Natural killer cell (primary cell): Measurements from ENCODE around the gene RAB3IP. TPM values are rescaled to one million over a fixed set of nuclear protein-coding genes. Genes with fewer than 3 reads are reported as not detected.

Source experiments
- ATAC-seq, 3 donors: fragments of 150-1000 bp in 2 of 3; fragments of 200-7000 bp in 1 of 3; cut with Tn5 transposase; 1 replicate in 1 of 3; 2 replicates in 2 of 3; pipeline ENCODE4 v1.10.0; 2021; ENCODE audit warnings: mild to moderate bottlenecking in 2 of 3, moderate library complexity in 2 of 3
- DNase-seq, 2 donors: peaks; one replicate each; pipeline versions ENCODE4 v3.0.0 to v3.0.0-alpha.2; 2013 to 2021; ENCODE audit warnings: mixed read lengths in 1 of 2
- H3K27ac ChIP-seq: one replicate; pipeline ENCODE4 v1.5.1; 2013; ENCODE audit warnings: mild to moderate bottlenecking, low read length
- H3K27me3 ChIP-seq: one replicate; pipeline ENCODE4 v1.6.1; 2013; ENCODE audit warnings: low read length; ENCODE audit not compliant: control insufficient read depth, insufficient read depth
- H3K36me3 ChIP-seq: one replicate; pipeline ENCODE4 v1.6.1; 2013; ENCODE audit warnings: low read length; ENCODE audit not compliant: control insufficient read depth, insufficient read depth
- H3K4me1 ChIP-seq: one replicate; pipeline ENCODE4 v1.6.1; 2013; ENCODE audit warnings: low read length; ENCODE audit not compliant: control insufficient read depth, insufficient read depth
- H3K4me3 ChIP-seq: one replicate; pipeline ENCODE4 v1.5.1; 2013; ENCODE audit warnings: low read length
- H3K9me3 ChIP-seq: one replicate; pipeline ENCODE4 v1.6.1; 2013; ENCODE audit warnings: low read length; ENCODE audit not compliant: control insufficient read depth, insufficient read depth
- H3K27ac Mint-ChIP-seq, 2 donors: one replicate each; pipeline ENCODE4 v1.8.0; 2022; ENCODE audit warnings: mild to moderate bottlenecking in 2 of 2, mixed read lengths in 2 of 2, moderate library complexity in 1 of 2
- H3K27me3 Mint-ChIP-seq, 2 donors: one replicate each; pipeline ENCODE4 v1.8.0; 2022; ENCODE audit warnings: low read depth in 2 of 2, mixed read lengths in 2 of 2
- H3K36me3 Mint-ChIP-seq: one replicate; pipeline ENCODE4 v1.8.0; 2022; ENCODE audit warnings: mixed read lengths
- H3K4me1 Mint-ChIP-seq, 2 donors: one replicate each; pipeline ENCODE4 v1.8.0; 2022; ENCODE audit warnings: mixed read lengths in 2 of 2
- H3K4me3 Mint-ChIP-seq: one replicate; pipeline ENCODE4 v1.8.0; 2022; ENCODE audit warnings: mild to moderate bottlenecking, moderate library complexity, mixed read lengths
- H3K9me3 Mint-ChIP-seq, 2 donors: one replicate each; pipeline ENCODE4 v1.8.0; 2022; ENCODE audit warnings: mixed read lengths in 2 of 2
- CTCF ChIP-seq: fragments of 200-600 bp; IDR thresholded peaks from one replicate; pipeline ENCODE4 v1.8.0; 2022; ENCODE audit warnings: antibody characterized with exemption
- WGBS: methylation state at CpG from one replicate; pipeline ENCODE4 v1.1.7; 2013; ENCODE audit warnings: missing lambda C conversion rate; ENCODE audit not compliant: insufficient coverage; 5-methylcytosine and 5-hydroxymethylcytosine counted together
- intact Hi-C: fragments of 100-400 bp; cut with micrococcal nuclease; formaldehyde crosslinking; loops from one replicate; pipeline ENCODE4 v1.14.2; 2022
- total RNA-seq, 4 donors: library from RNA; stranded (reverse); fragments of 120-200 nt in 1 of 4; gene quantifications; one replicate each; pipeline versions ENCODE4 v1.2.3 to v1.2.4, GENCODE V29; 2013 to 2022

RAB3IP gene
- total RNA-seq, 3 donors from 2014 or later (not counting 1 experiment from before 2014, with no cell fraction given), result 6.7 to 8.7 (median 8.5) TPM

DNA sequence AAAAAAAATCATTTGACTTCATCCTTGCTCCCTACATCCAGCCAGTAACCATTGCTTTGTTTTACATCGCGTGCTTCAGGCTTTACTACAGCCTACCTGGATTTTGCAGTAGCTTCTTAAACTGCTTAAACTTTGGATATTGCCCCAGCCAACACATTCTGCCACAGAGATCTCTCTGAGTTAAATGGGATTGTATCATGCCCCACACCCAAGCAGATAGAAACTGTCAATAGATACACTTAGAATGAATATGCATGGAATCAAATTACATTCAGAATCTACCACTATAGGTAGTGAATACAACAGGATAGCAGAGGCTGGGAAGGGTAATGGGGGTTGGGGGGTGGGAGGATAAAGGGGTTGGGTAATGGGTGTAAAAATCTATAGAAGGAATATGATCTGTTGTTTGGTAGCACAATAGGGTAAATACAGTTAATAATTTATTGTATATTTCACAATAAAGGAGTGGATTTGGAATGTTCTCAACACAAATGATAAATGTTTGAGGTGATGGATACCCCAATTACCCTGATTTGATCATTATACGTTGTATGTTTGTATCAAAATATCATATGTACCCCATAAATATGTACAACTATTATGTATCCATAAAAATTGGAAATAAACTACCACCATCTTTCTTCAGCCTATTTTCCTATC lies 83.7 kb downstream of the RAB3IP start:
- H3K4me3 Mint-ChIP-seq, result no peak overlapping the region
- no peaks in the 10 kb centered on the region for H3K4me1 Mint-ChIP-seq
- no peak overlapping the region for H3K4me3 ChIP-seq
- no peaks in the 10 kb centered on the region for H3K9me3 Mint-ChIP-seq
- intact Hi-C loops, result no loop called here
- H3K27me3 Mint-ChIP-seq, result peaks cover 18 to 19% of the 10 kb centered on the region in 2 donors
- no peaks in the 10 kb centered on the region for H3K36me3 ChIP-seq
- H3K27ac ChIP-seq, result no peak overlapping the region
- no peak overlapping the region for H3K27ac Mint-ChIP-seq
- WGBS, result 81% methylated on average over 2 of the region's 3 CpGs
- DNase-seq (no peak), ATAC-seq (no peak)
- TF ChIP-seq CTCF, result no peak
- H3K9me3 ChIP-seq, result no peaks in the 10 kb centered on the region
- H3K4me1 ChIP-seq, result no peaks in the 10 kb centered on the region
- peaks cover 2% of the 10 kb centered on the region for H3K27me3 ChIP-seq
- no peaks in the 10 kb centered on the region for H3K36me3 Mint-ChIP-seq

DNA sequence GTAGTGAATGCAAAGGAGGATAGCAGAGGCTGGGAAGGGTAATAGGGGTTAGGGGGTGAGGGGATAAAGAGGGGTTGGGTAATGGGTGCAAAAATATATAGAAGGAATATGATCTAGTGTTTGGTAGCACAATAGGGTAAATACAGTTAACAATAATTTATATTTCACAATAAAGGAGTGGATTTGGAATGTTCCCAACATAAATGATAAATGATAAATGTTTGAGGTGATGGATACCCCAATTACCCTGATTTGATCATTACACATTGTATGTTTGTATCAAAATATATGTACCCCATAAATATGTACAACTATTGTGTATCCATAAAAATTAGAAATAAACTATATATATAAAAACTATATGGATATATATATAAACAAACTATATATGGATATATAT lies 85.4 kb downstream of the RAB3IP start:
- Mint-ChIP-seq H3K4me3 (no peak overlapping the region), H3K27me3 (peaks cover 19 to 21% of the 10 kb centered on the region in 2 donors), H3K27ac (no peak overlapping the region), H3K9me3 (no peaks in the 10 kb centered on the region), H3K4me1 (no peaks in the 10 kb centered on the region), H3K36me3 (no peaks in the 10 kb centered on the region)
- ATAC-seq, result no peak
- intact Hi-C loops, result no loop called here
- no peaks in the 10 kb centered on the region for H3K4me1 ChIP-seq
- H3K4me3 ChIP-seq, result no peak overlapping the region
- no peaks in the 10 kb centered on the region for H3K9me3 ChIP-seq
- no peak for TF ChIP-seq CTCF
- DNase-seq, result no peak
- H3K27me3 ChIP-seq, result peaks cover 2% of the 10 kb centered on the region
- H3K27ac ChIP-seq, result no peak overlapping the region
- H3K36me3 ChIP-seq, result no peaks in the 10 kb centered on the region

GRCh38 chr12:69824966-69825560 lies 86.4 kb downstream of the RAB3IP start, which contains the start of gene MYRFL:
Gene MYRFL, plus strand, starts transcription at chr12:69825227. Its CDS starts 291 bp downstream, at chr12:69825518.
- Mint-ChIP-seq H3K9me3 (no peaks in the 10 kb centered on the region), H3K36me3 (no peaks in the 10 kb centered on the region), H3K27ac (no peak within 1 kb of the TSS), H3K4me3 (no peak within 1 kb of the TSS), H3K27me3 (peaks cover 23 to 31% of the 10 kb centered on the region in 2 donors), H3K4me1 (no peaks in the 10 kb centered on the region)
- Histone ChIP-seq H3K4me3 (no peak within 1 kb of the TSS), H3K4me1 (no peaks in the 10 kb centered on the region), H3K27ac (no peak within 1 kb of the TSS), H3K36me3 (no peaks in the 10 kb centered on the region), H3K9me3 (no peaks in the 10 kb centered on the region), H3K27me3 (peaks cover 2% of the 10 kb centered on the region)
- no peak for ATAC-seq
- no peak for DNase-seq
- WGBS, result 88% methylated on average over 4 of the region's 5 CpGs
- no peak for TF ChIP-seq CTCF
- intact Hi-C loops, result no loop called here
